GDM1 (cell line): ENCODE results near the gene MAP2.

Experiments used
- DNase-seq: peaks from one replicate; lab custom pipeline; 2025; lab: John Stamatoyannopoulos, UW

Gene MAP2

GRCh38 chr2:209661286-209661894 is 237.5 kb downstream of the MAP2 start:
- no peak for DNase-seq

- no peak for DNase-seq
These were observed 238.2 kb downstream of the MAP2 start for GRCh38 chr2:209662021-209662420.

GRCh38 chr2:209663139-209663538 is 239.3 kb downstream of the MAP2 start:
- DNase-seq = no peak

GRCh38 chr2:209663656-209664055 is 239.8 kb downstream of the MAP2 start:
- no peak for DNase-seq

GRCh38 chr2:209666296-209666695 is 242.4 kb downstream of the MAP2 start:
- no peak for DNase-seq

- no peak for DNase-seq
These were observed 247.3 kb downstream of the MAP2 start for GRCh38 chr2:209671020-209671680.

GRCh38 chr2:209673811-209674210 is 250.0 kb downstream of the MAP2 start:
- no peak for DNase-seq

GRCh38 chr2:209680596-209680995 is 256.7 kb downstream of the MAP2 start:
- no peak for DNase-seq

- no peak for DNase-seq
These were observed 257.4 kb downstream of the MAP2 start for GRCh38 chr2:209681201-209681735.

GRCh38 chr2:209682646-209683045 is 258.8 kb downstream of the MAP2 start:
- no peak for DNase-seq

- no peak for DNase-seq
These were observed 261.5 kb downstream of the MAP2 start for GRCh38 chr2:209685340-209685739.

- no peak for DNase-seq
These were observed 262.1 kb downstream of the MAP2 start for GRCh38 chr2:209685963-209686362.

GRCh38 chr2:209686448-209686847 is 262.6 kb downstream of the MAP2 start:
- no peak for DNase-seq

GRCh38 chr2:209687323-209687969 is 263.6 kb downstream of the MAP2 start:
- no peak for DNase-seq

GRCh38 chr2:209688385-209688784 is 264.5 kb downstream of the MAP2 start:
- DNase-seq = no peak

GRCh38 chr2:209690029-209690754 is 266.3 kb downstream of the MAP2 start:
- DNase-seq = no peak

- no peak for DNase-seq
These were observed 270.9 kb downstream of the MAP2 start for GRCh38 chr2:209694748-209695147.

- no peak for DNase-seq
These were observed 273.2 kb downstream of the MAP2 start for GRCh38 chr2:209696836-209697711.

GRCh38 chr2:209702775-209703174 is 278.9 kb downstream of the MAP2 start:
- no peak for DNase-seq

GRCh38 chr2:209713219-209713618 is 289.4 kb downstream of the MAP2 start:
- no peak for DNase-seq

- no peak for DNase-seq
These were observed 295.2 kb downstream of the MAP2 start for GRCh38 chr2:209719034-209719433.

- DNase-seq = no peak
These were observed 297.6 kb downstream of the MAP2 start for GRCh38 chr2:209721497-209721896.
